Hematopoietic multipotent progenitor cell treated with erythropoietin and hydrocortisone succinate and interleukin-3 and kit ligand, for 17 days (in vitro differentiated cells): Measurements from ENCODE around the gene ELF4.

Source experiments
- DNase-seq: peaks from one replicate; pipeline ENCODE4 v3.0.0-alpha.2; 2015; ENCODE audit warnings: low spot score

ELF4 gene

DNA sequence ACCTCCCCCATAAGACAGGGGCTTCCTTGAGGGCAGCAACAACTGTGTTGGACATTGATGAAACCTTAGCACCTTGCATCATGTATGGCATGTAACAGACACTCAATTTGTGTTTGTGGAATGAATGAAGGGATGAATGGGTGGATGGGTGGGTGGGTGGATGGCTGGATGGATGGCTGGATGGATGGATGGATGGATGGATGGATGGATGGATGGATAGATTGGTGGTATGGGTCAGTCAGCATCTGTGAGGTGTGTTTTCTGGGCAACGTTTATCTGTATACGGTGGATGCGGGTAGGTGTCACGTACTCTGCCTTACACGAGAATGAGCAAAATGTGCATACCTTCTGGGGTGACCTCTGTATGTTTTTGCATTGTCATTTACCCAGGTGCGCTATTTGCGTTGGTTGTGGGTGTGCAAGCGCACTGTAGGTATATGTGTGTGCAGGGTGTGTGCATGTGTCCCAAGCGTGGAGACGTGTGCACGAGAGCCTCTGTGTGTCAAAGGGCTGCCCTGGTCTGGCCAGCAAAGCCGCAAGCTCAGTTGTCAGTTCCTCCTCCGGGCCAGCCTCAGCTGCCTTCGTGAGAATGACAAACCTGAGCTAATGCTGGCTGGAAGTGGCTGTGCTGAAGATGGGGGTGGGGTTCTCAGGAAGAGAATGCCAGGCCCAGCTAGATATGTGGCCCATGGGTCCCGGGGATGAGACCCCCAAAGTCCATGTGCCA lies 26.5 kb downstream of the ELF4 start:
- DNase-seq, result no peak

DNA sequence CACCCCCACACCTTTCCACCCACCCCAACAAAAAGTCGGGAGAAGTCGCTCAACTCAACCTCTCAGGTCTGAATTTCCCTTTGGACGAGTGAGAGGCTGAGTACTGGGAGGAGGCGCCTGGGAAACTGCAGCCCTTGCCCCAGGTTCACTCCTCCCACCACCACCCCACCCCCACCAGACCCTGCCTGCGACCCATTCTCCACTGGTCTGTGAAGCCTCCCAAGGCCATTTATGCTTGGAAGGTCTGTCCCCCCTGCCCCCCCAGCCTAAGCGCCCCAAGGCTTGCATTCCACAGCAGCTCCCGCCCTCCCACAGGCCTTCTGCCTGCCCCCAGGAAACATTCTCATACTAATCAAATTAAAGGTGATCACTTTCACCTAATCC lies 27.2 kb downstream of the ELF4 start:
- no peak for DNase-seq

DNA sequence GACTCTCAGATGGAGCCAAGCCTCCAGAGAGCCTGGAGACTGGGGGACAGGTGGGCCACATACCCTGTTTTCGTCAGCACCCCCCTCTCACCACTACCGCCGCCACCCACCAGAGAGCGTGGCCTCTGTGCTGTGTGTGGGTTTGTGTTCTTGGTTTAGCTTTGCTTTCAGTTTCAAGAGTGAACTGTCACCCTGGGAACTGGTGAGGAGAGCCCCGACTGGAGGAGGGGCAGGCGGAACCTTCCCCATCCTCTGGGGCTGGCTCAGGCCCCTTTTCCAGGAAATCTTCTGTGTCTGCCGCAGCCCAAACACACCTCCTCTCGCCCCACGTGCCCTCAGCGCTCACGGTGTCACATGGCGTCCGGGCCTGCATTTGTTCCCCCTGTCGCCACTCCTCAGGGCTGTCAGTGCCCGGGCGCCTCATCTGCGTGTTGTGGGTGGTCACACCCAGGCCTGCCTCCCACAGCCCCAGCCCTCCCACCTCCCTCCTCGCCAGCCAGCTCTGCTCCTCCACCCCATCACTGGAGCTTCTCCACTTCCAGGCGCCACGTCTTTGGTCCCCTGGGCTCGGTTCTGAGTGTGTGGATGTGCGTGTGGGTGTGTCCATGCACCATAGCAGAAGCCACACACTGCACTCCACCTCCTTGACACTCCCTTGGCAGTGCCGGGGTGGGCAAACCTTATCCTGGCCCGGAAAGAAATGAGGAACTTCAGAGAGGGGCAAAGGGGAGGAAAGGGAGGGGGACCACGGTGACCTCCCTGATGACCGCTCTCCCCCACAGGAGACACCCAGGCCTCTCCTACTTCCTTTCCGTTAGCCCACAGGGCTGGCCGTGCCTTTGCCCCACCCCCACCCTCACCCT lies 27.8 kb downstream of the ELF4 start:
- DNase-seq, result no peak

DNA sequence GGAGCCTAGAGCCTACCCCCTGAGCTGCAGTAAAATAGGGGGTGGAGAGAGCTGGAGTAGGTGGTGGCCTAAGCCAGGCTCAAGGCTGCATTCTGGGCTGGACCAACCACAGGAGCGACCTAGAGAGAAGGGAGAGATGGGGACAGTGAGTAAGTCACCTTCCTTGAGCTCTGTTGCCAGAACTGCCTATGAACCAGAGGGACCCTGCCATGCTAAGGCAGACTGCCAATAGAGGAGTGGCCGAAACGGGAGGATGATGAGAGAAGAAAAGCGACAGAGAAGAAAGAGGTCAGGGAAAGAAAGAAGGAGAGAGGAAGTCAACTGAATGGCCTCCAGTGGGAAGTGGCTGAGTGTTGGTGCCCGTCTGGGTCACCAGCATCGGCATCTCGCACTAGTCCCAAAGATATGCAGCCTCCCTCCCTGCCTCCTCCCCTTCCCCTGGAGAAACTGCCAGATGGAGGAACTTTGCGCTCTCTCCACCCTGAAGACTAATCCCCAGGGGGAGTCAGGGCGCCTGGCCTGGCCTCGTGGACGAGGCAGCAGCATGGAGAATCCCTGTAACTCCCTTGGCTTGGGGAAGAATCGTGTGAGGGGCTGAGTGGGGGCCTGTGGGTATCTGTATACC lies 28.8 kb downstream of the ELF4 start:
- no peak for DNase-seq

DNA sequence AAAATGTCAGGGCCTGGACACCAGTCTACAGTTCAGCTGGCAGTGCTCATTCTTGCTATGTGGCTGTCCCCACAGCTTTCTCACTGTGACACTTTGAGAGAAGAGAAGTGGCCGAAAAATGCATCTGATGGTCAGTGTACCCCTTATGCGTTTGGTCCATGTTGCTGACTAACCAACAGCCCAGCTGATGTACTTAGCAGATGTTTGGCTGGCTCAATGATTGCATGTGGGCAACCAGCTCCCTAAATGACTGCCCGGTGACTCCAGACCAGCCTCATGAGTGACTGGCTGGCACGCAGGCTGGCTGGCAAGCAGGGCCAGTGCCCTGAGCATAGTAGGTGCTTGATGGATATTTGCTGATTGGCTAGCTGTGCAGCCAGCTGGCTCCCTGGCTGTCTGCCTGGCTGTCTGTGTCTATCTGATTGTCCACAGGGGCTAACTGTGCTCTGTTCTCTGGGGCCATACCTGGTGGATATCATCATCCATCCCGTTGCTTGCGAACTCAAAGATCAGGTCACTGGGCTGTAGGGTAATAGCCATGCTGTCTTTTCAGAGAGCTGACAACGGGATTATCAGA lies 29.4 kb downstream of the ELF4 start:
- DNase-seq, result no peak

DNA sequence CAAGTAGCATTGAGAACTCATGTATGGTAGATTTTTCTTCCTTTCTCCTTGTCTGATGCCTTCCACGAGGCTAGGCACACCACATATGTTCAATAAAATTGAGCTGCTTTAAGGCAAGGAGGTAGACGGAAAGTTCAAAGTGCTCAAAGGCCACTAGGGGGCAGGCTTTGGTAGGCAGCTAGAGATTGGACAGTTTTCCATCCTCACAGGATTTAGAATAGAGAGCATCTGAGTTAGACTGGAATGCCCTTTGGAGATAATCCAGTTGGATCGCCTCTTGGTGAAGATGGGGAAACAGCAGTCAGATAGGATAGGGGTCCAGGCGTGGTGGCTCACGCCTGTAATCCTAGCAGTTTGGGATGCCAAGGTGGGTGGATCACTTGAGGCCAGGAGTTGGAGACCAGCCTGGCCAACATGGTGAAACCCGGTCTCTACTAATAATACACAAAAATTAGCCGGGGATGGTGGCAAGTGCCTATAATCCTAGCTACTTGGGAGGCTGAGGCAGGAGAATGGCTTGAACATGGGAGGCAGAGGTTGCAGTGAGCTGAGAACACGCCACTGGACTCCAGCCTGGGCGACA lies 30.4 kb downstream of the ELF4 start:
- peak; percentile 77 for DNase-seq

DNA sequence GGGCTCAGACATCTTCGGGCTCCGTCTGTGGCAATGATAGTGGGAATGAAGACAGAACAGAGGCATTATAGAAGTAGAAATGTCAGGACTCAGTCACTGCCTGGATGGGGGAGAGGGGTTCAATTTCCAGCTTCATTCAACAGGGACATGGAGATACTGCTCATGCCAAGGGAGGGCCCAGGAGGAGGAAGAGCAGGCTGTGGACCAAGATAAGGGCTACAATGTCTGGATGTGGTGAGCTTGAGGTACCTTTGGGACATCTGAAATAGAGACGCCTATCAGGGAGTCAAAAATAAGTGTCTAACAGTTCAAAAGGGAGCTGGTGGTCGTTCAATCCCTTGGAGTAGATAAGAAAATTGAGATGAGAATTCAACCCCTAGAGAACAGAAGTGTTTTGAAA lies 34.5 kb downstream of the ELF4 start:
- DNase-seq, result no peak

DNA sequence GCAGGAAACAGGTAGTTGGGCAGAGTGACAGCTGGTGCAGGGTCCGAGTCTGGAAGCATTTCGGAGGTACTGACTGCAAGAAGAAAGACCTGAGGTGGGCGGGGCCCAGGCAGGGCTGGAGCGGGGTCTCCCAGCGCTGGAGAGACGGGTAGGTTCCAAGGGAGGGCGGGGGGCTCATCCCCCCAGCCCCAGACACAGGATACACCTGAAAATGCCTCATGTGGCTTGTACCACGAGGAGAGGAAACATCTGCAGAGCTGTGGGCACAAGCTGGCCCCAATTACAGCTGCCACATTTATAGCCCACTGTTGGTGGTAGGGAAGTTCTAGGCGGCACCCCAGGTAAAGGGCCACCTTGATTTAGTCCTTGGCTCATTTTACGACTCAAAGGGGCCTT lies 38.0 kb downstream of the ELF4 start:
- no peak for DNase-seq

DNA sequence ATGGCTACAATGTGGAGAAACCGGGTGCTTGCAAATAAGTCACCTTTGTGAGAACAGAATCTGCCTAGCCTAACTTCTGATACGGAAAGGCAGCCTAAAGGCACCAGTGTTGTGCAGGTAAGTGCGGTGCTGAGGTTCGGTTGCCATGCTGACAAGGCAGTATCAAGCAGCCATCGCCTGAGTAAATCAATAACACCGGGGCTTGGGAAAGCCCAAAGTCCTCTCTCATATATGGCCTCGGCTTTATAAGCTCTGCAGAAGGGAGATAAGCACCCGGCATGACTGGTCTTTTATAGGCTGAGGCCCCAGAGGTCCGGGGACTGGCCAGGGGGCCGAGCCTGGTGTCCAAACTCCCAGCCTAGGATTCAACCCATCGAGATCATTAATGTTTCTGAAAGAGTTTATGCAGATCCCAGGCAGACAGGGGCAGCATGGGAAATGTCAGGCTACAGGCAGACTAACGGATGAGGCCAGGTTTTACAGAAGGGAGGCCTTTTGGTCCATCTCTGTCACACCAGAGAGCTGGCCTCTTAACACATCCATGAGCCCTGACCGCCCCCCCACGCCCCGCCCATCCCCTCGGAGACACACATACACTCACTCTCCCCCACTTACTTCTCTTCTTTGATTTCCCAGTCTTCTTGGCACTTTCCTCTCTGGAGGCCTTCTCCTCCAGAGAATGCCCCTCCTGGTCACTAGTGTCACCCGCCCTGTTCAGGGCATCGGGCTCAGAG lies 38.5 kb downstream of the ELF4 start:
- DNase-seq, result no peak

DNA sequence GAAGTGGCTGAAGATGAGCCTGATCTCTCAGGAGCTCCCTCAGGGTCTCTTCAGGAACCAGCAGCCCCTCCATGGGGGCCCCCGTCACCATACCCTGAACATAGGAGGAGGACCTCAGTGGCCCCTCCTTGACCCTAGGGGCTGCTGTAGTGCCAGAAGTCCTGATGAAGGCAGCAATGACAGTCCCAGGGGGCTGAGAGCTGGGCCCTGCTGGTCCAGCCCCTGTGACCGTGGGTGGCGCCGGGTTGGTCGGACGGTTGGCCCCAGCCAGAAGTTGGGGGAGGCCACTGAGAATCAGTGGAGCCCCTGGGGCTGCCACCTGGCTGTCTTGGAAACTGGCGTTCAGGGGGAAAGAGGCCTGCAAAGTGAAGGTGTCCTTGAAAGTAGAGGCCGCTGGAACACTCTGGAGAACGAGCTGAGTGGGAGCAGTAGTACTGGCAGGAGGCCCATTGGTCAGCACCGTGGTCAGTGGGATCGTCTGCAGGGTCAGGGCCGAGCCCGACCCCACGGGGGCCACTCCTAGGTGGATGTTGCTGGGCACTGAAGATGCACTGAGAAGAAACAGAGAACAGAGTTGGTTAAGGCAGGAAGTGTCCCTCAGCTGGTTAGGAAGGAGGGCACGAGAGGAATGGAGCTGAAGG lies 43.2 kb downstream of the ELF4 start:
- no peak for DNase-seq

DNA sequence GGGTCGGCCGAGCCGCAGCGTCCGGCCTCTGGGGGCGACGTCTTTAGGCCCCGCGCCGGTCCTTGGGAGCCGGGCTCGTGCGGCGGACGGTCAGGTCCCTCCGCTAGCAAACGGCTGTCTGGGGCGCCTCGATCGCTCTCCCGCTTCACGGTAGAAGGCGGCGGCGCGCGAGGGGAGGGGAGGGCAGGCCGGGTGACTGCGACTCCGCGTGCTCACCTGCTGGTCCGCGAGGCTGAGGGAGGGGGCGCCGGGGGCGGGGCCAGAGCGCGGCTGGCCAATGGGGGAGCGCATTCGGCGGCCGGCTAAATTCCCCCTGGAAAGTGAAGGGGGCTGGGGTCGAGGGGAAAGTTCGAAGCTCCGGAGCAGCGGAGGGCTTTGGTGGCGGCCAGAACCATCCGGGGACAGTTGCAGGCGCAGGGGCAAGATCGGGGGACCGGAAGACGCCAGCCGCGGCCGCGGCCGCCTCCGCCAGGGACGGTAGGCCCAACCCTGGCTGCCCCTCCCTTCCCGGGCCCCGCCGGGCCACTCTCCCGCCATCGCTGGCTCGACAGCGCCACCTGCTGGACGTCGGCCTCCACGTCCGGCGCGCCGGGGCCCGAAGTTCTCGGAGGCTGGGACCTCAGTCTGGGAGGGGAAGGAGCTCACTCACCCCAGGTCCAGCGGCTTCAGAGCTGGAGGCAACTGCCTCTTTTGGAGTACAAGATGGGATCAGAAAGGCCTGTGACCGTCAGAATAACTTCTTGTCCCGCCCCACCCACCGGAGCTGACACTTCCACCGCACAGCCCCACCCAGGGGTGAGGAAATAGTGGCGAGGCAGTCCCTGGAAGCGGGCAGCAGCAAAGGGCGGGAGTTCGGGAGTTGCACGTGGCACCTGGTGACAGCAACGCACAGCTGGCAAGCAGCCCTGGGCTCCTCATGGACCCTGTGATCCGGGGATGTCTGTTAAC lies 49.9 kb downstream of the ELF4 start:
- DNase-seq, result peak; percentile 81

DNA sequence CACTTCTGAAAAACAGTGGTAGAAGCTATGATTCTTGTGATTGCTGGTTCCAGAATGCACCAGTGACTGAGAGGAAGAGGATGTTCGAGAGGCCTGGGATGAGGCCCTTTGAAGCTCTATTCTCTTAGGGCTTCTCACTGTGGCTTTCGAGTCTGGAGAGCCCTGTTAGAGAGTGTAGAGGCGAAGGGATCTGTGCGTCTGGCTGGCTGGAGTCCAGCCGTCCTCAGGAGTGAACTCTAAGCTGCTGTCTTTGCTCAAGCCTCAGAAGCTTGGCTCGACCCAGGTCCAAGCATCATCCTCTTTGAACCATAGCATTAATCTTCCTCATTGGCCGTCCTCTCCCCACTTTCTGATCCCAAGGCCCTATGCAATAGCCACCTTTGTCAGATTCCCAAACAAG lies 51.6 kb downstream of the ELF4 start:
- DNase-seq, result no peak

DNA sequence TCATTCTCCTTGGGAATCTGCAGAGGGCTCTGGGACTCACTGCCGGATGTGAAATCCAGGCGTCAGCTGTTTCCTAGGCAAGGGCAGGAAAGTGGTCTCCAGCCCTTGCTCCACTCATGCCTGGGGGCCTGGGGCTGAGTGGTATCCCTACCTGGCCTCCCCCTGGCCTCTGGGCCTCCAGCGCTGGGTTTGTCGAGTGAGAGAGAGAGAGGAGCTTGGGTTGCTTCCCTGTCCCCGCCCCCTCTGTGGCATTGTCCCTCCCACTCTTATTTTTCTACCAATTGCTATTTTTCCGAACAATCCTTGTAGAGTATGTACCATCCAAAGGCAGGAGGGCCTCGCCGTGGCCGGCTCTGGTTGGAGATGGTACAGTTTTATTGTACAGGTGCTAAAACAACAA lies 53.1 kb downstream of the ELF4 start:
- DNase-seq, result no peak

DNA sequence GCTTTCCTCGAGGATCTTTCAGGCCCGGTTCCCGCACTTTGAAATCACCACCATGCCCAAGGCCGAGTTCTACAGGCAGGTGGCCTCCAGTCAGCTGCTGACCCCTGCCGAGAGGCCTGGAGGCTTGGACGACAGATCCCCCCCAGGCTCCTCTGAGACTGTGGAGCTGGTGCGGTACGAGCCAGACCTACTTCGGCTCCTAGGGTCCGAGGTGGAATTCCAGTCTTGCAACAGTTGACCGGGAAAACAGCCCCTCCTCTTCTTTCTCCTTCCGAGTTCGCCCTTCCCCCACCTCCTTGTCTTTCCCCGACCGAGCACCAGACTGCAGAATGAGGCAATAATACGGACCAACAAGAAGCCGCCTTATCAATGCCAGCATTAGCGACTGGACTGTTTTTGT lies 54.4 kb downstream of the ELF4 start:
- no peak for DNase-seq

DNA sequence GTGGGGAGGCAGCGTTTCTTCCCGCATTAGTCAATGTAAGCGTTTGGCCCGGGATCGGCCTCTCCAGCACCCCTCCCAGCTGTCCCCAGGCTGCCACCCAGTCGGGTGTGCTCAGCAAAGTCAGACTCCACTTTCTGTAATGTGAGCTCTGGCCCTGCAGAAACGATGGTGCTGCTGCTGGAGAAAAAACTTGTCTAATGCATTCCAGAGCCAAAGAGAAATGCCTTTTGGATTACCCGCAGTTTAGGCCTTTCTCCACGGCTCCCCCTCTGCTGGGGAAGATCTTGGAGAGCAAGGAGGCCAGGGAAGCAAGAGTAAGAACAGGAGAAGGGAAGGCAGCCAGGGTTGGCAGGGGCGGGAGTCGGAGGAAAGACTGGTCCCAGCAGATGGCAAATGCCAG lies 55.2 kb downstream of the ELF4 start:
- no peak for DNase-seq

DNA sequence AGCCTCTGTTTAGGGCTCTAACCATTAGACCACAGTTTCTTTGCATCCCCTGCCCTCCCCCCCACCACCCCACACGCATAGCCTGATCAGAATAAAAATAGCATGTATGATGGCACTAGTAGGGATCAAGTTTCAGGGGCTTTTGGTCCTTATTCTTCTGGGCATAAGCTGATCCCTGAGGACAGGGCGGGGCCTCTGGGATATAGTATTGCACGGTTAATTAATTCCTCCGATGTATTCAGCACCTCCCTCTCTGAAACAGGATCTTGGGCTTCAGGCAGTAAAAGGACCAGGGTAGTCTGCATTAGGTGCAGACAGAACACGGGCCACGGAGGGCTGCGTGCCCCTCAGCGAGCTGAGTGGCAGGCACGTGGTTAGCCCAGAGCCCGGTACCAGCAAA lies 57.1 kb downstream of the ELF4 start:
- DNase-seq, result no peak

DNA sequence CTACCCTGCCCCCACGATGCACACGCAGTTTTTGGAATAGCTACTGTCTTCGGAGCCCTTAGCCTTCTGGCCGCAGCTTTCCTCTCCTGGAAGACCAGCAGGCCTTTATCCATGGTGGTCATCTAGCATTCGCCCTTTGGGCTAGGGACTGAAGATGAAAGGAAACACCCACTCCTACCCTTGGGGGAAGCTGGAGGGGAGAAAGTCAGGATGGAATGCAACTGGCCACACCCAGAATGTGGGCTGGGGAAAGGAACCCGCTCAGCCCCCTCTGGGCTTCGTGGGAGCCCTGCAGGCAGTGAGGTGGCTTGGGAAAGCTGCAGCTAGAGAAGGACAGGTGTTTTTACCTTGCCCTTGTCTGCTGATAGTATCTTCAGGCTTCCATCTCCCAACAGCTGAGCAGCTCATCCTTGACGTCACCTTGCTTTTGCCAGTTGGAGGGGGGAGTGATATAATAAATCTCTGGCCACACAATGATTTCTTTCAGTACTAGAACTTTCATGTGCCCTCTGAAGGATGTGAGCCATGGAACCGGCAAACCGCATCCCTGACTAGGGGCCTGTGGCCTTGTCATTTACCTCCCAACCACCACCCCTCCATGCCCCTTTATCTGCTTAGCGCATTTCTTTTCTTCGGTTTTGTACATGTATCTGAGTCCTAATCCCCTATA lies 59.0 kb downstream of the ELF4 start:
- no peak for DNase-seq

DNA sequence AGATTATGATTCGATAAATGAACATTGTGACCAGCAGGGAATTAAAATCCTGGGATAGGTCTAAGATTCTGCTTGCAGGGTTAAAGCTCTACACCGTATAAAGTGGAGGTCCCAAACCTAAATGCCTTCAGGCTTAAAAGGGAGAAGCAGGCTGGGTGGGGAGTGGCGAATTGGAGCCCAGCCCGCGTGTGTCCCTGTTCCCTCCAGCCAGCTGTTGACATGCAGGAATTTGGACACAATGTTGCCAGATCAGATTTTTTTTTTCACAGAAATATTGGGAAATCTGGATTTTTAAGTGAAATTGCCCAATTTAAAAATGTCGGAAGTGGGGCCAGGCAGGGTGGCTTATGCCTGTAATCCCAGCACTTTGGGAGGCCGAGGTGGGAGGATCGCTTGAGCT lies 60.5 kb downstream of the ELF4 start:
- DNase-seq, result no peak

DNA sequence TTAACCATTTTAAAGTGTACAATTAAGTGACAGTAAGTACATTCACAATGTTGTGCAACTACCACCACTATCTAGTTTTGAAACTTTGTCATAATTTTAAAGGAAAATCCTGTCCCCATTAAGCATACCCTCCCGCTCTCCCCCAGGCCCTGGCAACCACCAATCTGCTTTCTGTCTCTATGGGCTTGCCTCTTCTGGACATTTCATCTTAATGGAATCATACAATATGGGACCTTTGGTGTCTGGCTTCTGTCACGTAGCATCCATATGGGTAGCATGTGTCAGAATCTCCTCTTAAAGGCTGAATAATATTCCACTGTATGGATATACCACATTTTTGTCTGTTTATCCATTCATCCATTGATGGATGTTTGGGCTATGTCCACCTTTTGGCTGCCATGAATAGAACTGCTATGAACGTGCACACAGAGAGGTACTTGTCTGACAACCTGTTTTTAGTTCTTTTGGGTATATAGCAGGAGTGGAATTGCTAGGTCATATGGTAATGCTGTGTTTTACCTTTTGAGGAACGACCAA lies 61.5 kb downstream of the ELF4 start:
- no peak for DNase-seq
